HEK293 (cell line): ENCODE results near the gene APH1A.

ENCODE experiments used
- KLF10 ChIP-seq: fragments of 450-650 bp; IDR thresholded peaks from 2 replicates; pipeline ENCODE4 v1.5.1; 2018; ENCODE audit warnings: missing biosample characterization, mild to moderate bottlenecking, missing genetic modification characterization
- MZF1 ChIP-seq: fragments of 450-650 bp; formaldehyde crosslinking; IDR thresholded peaks from 2 replicates; pipeline ENCODE4 v1.5.1; 2017; ENCODE audit warnings: missing biosample characterization, missing genetic modification characterization, borderline replicate concordance
- REPIN1 ChIP-seq: fragments of 450-650 bp; formaldehyde crosslinking; IDR thresholded peaks from 2 replicates; pipeline ENCODE4 v1.5.1; 2017; ENCODE audit warnings: missing biosample characterization, missing genetic modification characterization, low read depth
- ZNF24 ChIP-seq: fragments of 450-650 bp; formaldehyde crosslinking; IDR thresholded peaks from 2 replicates; pipeline ENCODE4 v1.5.1; 2016; ENCODE audit warnings: missing biosample characterization, missing genetic modification characterization
- ZNF501 ChIP-seq: fragments of 450-650 bp; formaldehyde crosslinking; IDR thresholded peaks from 2 replicates; pipeline ENCODE4 v1.5.1; 2016; ENCODE audit warnings: missing biosample characterization, missing genetic modification characterization
- ZNF530 ChIP-seq: fragments of 450-650 bp; formaldehyde crosslinking; IDR thresholded peaks from 2 replicates; pipeline ENCODE4 v1.5.1; 2016; ENCODE audit warnings: low read depth, missing biosample characterization, missing genetic modification characterization
- ZNF558 ChIP-seq: fragments of 450-650 bp; formaldehyde crosslinking; IDR thresholded peaks from 2 replicates; pipeline ENCODE4 v1.5.1; 2016; ENCODE audit warnings: missing biosample characterization, missing genetic modification characterization
- TF ChIP-seq, protein P1 (sequence below): fragments of 450-650 bp; formaldehyde crosslinking; IDR thresholded peaks from 2 replicates; pipeline ENCODE4 v1.5.1; 2016; ENCODE audit warnings: missing biosample characterization, missing genetic modification characterization
- TF ChIP-seq, protein P2 (sequence below): fragments of 450-650 bp; IDR thresholded peaks from 2 replicates; pipeline ENCODE4 v1.5.1; 2018; ENCODE audit warnings: missing biosample characterization, mild to moderate bottlenecking, missing genetic modification characterization
- TF ChIP-seq, protein P3 (sequence below): fragments of 450-650 bp; formaldehyde crosslinking; IDR thresholded peaks from 2 replicates; pipeline ENCODE4 v1.5.1; 2017; ENCODE audit warnings: missing biosample characterization, missing genetic modification characterization

GRCh38 chr1:150299716-150300115, 30.9 kb upstream of the APH1A start:
- TF ChIP-seq, protein P1, sequence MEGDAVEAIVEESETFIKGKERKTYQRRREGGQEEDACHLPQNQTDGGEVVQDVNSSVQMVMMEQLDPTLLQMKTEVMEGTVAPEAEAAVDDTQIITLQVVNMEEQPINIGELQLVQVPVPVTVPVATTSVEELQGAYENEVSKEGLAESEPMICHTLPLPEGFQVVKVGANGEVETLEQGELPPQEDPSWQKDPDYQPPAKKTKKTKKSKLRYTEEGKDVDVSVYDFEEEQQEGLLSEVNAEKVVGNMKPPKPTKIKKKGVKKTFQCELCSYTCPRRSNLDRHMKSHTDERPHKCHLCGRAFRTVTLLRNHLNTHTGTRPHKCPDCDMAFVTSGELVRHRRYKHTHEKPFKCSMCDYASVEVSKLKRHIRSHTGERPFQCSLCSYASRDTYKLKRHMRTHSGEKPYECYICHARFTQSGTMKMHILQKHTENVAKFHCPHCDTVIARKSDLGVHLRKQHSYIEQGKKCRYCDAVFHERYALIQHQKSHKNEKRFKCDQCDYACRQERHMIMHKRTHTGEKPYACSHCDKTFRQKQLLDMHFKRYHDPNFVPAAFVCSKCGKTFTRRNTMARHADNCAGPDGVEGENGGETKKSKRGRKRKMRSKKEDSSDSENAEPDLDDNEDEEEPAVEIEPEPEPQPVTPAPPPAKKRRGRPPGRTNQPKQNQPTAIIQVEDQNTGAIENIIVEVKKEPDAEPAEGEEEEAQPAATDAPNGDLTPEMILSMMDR, result no peak
- TF ChIP-seq MZF1 (tag by site-specific recombination) (no peak), KLF10 (no peak), ZNF530 (no peak), ZNF24 (tag by site-specific recombination) (no peak), ZNF501 (tag by site-specific recombination) (no peak), REPIN1 (tag by site-specific recombination) (no peak), ZNF558 (no peak)
- TF ChIP-seq, protein P2, sequence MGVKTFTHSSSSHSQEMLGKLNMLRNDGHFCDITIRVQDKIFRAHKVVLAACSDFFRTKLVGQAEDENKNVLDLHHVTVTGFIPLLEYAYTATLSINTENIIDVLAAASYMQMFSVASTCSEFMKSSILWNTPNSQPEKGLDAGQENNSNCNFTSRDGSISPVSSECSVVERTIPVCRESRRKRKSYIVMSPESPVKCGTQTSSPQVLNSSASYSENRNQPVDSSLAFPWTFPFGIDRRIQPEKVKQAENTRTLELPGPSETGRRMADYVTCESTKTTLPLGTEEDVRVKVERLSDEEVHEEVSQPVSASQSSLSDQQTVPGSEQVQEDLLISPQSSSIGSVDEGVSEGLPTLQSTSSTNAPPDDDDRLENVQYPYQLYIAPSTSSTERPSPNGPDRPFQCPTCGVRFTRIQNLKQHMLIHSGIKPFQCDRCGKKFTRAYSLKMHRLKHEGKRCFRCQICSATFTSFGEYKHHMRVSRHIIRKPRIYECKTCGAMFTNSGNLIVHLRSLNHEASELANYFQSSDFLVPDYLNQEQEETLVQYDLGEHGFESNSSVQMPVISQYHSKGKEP (tag by site-specific recombination), result no peak
- TF ChIP-seq, protein P3, sequence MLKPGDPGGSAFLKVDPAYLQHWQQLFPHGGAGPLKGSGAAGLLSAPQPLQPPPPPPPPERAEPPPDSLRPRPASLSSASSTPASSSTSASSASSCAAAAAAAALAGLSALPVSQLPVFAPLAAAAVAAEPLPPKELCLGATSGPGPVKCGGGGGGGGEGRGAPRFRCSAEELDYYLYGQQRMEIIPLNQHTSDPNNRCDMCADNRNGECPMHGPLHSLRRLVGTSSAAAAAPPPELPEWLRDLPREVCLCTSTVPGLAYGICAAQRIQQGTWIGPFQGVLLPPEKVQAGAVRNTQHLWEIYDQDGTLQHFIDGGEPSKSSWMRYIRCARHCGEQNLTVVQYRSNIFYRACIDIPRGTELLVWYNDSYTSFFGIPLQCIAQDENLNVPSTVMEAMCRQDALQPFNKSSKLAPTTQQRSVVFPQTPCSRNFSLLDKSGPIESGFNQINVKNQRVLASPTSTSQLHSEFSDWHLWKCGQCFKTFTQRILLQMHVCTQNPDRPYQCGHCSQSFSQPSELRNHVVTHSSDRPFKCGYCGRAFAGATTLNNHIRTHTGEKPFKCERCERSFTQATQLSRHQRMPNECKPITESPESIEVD (tag by site-specific recombination), result no peak
